Mucosa of stomach (tissue), 1 donor: ENCODE measurements around the gene PKHD1.
"Not testable (repeated sequence)": the region's sequence is repeated elsewhere in the genome, so short reads cannot be mapped to it uniquely, and the experiment has no call there.

Experiments used
- H3K27me3 ChIP-seq: one replicate; pipeline ENCODE4 v1.7.0; 2013; ENCODE audit warnings: mild to moderate bottlenecking, low read length; ENCODE audit not compliant: control insufficient read depth, insufficient read depth
- H3K36me3 ChIP-seq: one replicate; pipeline ENCODE4 v1.7.0; 2013; ENCODE audit warnings: low read length; ENCODE audit not compliant: control insufficient read depth, insufficient read depth
- H3K4me1 ChIP-seq: one replicate; pipeline ENCODE4 v1.7.0; 2013; ENCODE audit warnings: mild to moderate bottlenecking, low read length; ENCODE audit not compliant: control insufficient read depth, insufficient read depth
- H3K4me3 ChIP-seq: one replicate; pipeline ENCODE4 v1.7.0; 2013; ENCODE audit warnings: low read length
- H3K9ac ChIP-seq: one replicate; pipeline ENCODE4 v1.7.0; 2013; ENCODE audit warnings: mild to moderate bottlenecking, low read length, moderate library complexity
- H3K9me3 ChIP-seq: one replicate; pipeline ENCODE4 v1.7.0; 2013; ENCODE audit warnings: mild to moderate bottlenecking, low read length, moderate library complexity; ENCODE audit not compliant: control insufficient read depth
- donor health status: Pancreatic carcinoma.

PKHD1 gene

DNA sequence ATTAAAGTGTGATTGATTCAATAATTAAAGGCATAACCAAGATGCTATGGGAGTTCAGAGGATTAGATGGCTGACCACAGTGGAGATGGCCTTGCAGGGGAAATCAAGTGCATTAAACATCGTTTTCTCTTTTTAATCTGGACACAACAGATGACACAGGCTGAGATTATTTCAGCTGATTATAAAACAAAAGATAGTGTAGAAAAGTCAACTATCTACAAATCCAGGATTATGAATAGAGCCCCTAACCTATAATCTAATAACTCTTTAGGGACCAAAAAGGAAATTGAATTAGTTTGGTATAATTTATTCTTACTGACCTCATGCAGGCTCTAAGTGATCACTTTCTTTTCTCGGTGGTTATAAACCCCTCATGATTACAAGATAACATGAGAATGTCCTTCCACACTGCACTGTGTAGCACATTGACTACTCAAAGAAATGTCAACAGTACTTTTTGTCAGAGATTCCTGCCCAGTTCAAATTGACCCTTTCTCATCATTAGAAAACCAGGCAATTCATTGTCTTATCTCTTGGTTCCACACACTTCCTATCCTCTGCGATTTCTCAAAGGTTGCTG, 122.1 kb downstream of the PKHD1 start:
- Histone ChIP-seq H3K9me3 (no peaks in the 10 kb centered on the region), H3K36me3 (no peaks in the 10 kb centered on the region), H3K4me1 (no peaks in the 10 kb centered on the region), H3K9ac (no peak overlapping the region), H3K4me3 (no peak overlapping the region), H3K27me3 (no peaks in the 10 kb centered on the region)

DNA sequence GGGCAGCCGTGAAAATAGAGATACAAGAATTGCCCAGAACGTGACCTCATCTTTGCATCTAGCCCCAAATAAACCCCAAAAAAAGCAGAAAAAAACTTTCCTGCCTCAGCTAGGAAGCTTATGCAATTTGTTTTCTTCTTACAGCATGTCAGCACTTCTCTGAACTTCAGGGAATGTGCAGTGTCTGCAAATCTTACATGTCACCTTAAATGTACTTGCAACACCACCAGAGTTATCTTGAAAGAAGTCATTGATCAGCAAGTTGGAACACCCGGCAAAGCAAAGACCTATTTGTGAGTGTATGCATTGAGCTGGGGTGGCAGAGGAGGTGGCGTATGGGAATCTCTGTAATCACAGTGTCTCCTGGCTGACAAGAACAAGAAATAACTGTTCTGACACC, 123.4 kb downstream of the PKHD1 start:
- H3K4me3 ChIP-seq = no peak overlapping the region
- H3K36me3 ChIP-seq = no peaks in the 10 kb centered on the region
- H3K4me1 ChIP-seq = no peaks in the 10 kb centered on the region
- H3K9ac ChIP-seq = no peak overlapping the region
- H3K27me3 ChIP-seq = no peaks in the 10 kb centered on the region
- H3K9me3 ChIP-seq = no peaks in the 10 kb centered on the region

DNA sequence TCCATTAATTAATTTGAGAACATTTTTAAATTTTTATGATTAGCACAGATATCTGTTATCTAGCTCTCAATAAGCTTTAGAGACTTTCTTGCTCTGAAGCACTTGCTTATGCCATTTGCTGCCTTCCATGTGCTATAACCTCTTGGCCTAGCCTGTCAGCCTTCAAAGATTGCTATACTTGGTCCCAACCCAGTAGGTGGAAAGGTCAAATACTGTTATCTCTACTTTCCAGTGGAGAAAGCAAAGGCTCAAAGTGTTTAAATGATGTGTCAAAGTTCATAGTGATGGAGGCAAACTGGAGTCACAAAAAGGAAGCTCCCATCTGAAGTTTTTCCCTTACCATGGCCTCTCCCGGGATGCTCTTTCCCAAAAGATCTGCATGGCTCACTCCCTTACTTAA, 125.1 kb downstream of the PKHD1 start:
- no peak overlapping the region for H3K4me3 ChIP-seq
- no peak overlapping the region for H3K9ac ChIP-seq
- H3K9me3 ChIP-seq = no peaks in the 10 kb centered on the region
- no peaks in the 10 kb centered on the region for H3K36me3 ChIP-seq
- H3K27me3 ChIP-seq = no peaks in the 10 kb centered on the region
- no peaks in the 10 kb centered on the region for H3K4me1 ChIP-seq

DNA sequence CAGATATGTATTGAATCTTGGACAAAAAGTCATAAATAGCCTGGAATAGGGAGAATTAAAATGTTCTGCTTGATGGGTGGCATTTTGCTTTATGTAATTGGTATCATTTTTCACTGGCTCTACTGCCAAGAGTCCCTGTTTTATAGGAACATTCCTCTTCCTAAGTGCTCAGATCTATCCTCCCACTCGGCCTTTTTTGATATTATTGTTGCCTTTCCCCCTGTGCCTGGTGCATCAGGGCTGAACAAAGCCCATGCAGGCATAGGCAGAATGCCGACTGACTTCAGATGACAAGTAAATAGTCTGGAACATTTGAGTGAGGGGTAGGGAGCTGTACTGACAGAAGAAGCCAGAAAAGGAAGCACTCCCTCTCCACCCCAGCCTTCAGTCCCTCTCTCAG, 127.0 kb downstream of the PKHD1 start:
- H3K9me3 ChIP-seq = no peaks in the 10 kb centered on the region
- no peaks in the 10 kb centered on the region for H3K36me3 ChIP-seq
- H3K9ac ChIP-seq = no peak overlapping the region
- H3K4me3 ChIP-seq = no peak overlapping the region
- H3K27me3 ChIP-seq = no peaks in the 10 kb centered on the region
- H3K4me1 ChIP-seq = no peaks in the 10 kb centered on the region

DNA sequence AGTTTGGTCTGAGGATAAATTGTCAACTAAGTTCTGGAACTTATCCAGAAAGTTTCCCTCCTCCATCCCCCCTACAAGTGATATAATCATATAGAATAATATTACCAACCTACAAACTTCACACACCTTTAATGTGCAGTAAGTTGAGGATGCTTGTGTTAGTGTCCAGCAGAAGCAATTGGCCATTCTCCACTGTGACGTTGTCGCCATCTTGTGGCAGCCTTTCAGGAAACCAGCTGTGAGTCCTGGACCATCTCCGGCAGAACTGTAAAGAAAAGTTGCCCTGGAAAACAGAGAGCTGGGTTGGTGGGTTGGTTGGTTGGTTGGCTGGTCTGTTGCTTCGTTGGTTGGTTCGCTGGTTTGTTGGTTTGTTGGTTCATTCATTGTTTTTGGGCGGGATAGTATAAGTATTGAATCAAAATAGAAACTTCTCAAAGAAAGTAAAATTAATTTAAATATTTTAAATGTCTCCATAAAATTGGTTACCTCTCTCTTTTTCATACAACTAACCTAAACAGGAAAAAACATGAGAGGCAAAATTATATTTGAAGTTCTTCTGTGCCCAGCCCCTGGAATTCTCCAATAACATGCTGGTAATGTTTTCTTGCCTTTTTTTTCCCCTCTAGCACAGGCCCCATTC, 127.5 kb downstream of the PKHD1 start:
- Histone ChIP-seq H3K4me3 (no peak overlapping the region), H3K27me3 (no peaks in the 10 kb centered on the region), H3K4me1 (no peaks in the 10 kb centered on the region), H3K9me3 (no peaks in the 10 kb centered on the region), H3K9ac (no peak overlapping the region), H3K36me3 (no peaks in the 10 kb centered on the region)

GRCh38 chr6:51954681-51955080, 132.7 kb downstream of the PKHD1 start:
- Histone ChIP-seq H3K9me3 (no peaks in the 10 kb centered on the region), H3K36me3 (no peaks in the 10 kb centered on the region), H3K4me3 (no peak overlapping the region)

GRCh38 chr6:51953246-51953645, 134.2 kb downstream of the PKHD1 start:
- Histone ChIP-seq H3K27me3 (no peaks in the 10 kb centered on the region), H3K9ac (no peak overlapping the region), H3K36me3 (no peaks in the 10 kb centered on the region), H3K4me3 (no peak overlapping the region), H3K4me1 (no peaks in the 10 kb centered on the region), H3K9me3 (no peaks in the 10 kb centered on the region)

More at GRCh38 chr6:51954681-51955080, 132.7 kb downstream of the PKHD1 start:
- Histone ChIP-seq H3K9ac (no peak overlapping the region), H3K4me1 (no peaks in the 10 kb centered on the region), H3K27me3 (no peaks in the 10 kb centered on the region)

DNA sequence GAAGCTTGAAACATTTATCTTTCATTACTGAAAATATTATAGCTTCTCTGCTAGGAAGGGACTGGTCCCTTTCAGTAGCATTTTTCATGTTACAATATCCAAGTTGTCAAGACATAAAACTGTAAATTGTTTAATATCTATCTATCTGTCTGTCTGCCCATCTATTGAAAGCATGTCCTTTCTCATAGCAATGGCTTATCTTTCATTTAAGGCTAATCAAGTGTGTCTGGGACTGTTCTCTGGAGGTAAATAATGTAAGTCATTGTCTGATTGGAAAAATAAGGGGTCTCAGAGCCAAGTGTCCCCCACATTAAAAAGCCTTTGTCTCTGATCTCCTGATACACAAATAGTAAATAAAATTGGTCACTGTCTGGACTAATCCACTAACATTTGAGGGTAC, 135.5 kb downstream of the PKHD1 start:
- H3K36me3 ChIP-seq = no peaks in the 10 kb centered on the region
- no peaks in the 10 kb centered on the region for H3K27me3 ChIP-seq
- no peak overlapping the region for H3K9ac ChIP-seq
- no peaks in the 10 kb centered on the region for H3K4me1 ChIP-seq
- H3K4me3 ChIP-seq = no peak overlapping the region
- H3K9me3 ChIP-seq = no peaks in the 10 kb centered on the region

GRCh38 chr6:51949526-51949925, 137.9 kb downstream of the PKHD1 start:
- H3K27me3 ChIP-seq = no peaks in the 10 kb centered on the region
- no peak overlapping the region for H3K4me3 ChIP-seq
- H3K4me1 ChIP-seq = no peaks in the 10 kb centered on the region

DNA sequence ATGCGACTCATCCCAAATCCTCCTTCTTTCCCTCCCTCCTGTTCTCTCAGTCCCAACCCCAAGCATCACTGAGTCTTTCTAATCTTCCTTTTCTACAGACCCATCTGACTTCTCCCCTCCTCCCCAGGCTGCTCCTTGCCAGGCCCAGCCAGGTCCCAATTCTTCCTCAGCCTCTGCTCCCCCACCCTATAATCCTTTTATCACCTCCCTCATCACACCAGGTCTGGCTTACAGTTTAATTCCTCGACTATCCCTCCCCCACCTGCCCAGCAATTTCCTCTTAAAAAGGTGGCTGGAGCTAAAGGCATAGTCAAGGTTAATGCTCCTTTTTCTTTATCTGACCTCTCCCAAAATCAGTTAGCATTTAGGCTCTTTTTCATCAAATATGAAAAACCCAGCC, 147.7 kb downstream of the PKHD1 start:
- not testable (repeated sequence) for H3K9me3 ChIP-seq, H3K4me3 ChIP-seq, H3K36me3 ChIP-seq, H3K27me3 ChIP-seq, H3K9ac ChIP-seq
- H3K4me1 ChIP-seq = peaks cover 16% of the 10 kb centered on the region

More at GRCh38 chr6:51949526-51949925, 137.9 kb downstream of the PKHD1 start:
- Histone ChIP-seq H3K9me3 (no peaks in the 10 kb centered on the region), H3K9ac (no peak overlapping the region), H3K36me3 (no peaks in the 10 kb centered on the region)

GRCh38 chr6:51936531-51937290, 150.7 kb downstream of the PKHD1 start:
- H3K9me3 ChIP-seq = no peaks in the 10 kb centered on the region
- no peak overlapping the region for H3K9ac ChIP-seq
- no peaks in the 10 kb centered on the region for H3K36me3 ChIP-seq
- no peaks in the 10 kb centered on the region for H3K27me3 ChIP-seq
- peaks cover 22% of the 10 kb centered on the region for H3K4me1 ChIP-seq
- no peak overlapping the region for H3K4me3 ChIP-seq

- no peaks in the 10 kb centered on the region for H3K27me3 ChIP-seq
- no peak overlapping the region for H3K9ac ChIP-seq
- H3K9me3 ChIP-seq = no peaks in the 10 kb centered on the region
- H3K4me1 ChIP-seq = peaks cover 22% of the 10 kb centered on the region
- H3K4me3 ChIP-seq = no peak overlapping the region
- no peaks in the 10 kb centered on the region for H3K36me3 ChIP-seq
Measured at GRCh38 chr6:51934098-51934497, 153.3 kb downstream of the PKHD1 start.
